Right lobe of liver (tissue), 6 donors: ENCODE measurements around the gene GRIN3B. TPM values are rescaled to one million over a fixed set of nuclear protein-coding genes. Genes with fewer than 3 reads are reported as not detected.

Experiments
- ATAC-seq, 4 donors: fragments of 200-7000 bp; cut with Tn5 transposase; one replicate each; pipeline ENCODE4 v1.9.1; 2020; ENCODE audit warnings: mild to moderate bottlenecking in 4 of 4, moderate library complexity in 4 of 4
- DNase-seq, 3 donors: peaks; one replicate each; pipeline ENCODE4 v3.0.0-alpha.2; 2020
- H3K27ac ChIP-seq, 3 donors: fragments of 200-600 bp; one replicate each; pipeline ENCODE4 v1.8.0; 2022
- H3K27me3 ChIP-seq, 2 donors: fragments of 200-600 bp; one replicate each; pipeline ENCODE4 v1.8.0; 2022
- H3K36me3 ChIP-seq, 4 donors: fragments of 200-600 bp; sonication (generic) in 1 of 4; one replicate each; pipeline versions ENCODE4 v1.5.1 to v1.8.0; 2017 to 2022; ENCODE audit warnings: control low read depth in 1 of 4
- H3K4me1 ChIP-seq, 4 donors: fragments of 200-600 bp; sonication (generic) in 1 of 4; one replicate each; pipeline versions ENCODE4 v1.5.1 to v1.8.0; 2017 to 2022; ENCODE audit warnings: control low read depth in 1 of 4
- H3K4me3 ChIP-seq, 3 donors: fragments of 200-600 bp; one replicate each; pipeline ENCODE4 v1.8.0; 2022
- H3K9me3 ChIP-seq, 4 donors: fragments of 200-600 bp; sonication (generic) in 1 of 4; one replicate each; pipeline versions ENCODE4 v1.5.1 to v1.8.0; 2017 to 2022; ENCODE audit warnings: control low read depth in 1 of 4
- CTCF ChIP-seq, 4 donors: fragments of 200-600 bp in 3 of 4; fragments of 450-650 bp in 1 of 4; IDR thresholded peaks; one replicate each; pipeline versions ENCODE4 v1.5.1 to v1.8.0; 2016 to 2022; ENCODE audit warnings: antibody characterized with exemption in 4 of 4, mild to moderate bottlenecking in 2 of 4
- POLR2A ChIP-seq: fragments of 450-650 bp; IDR thresholded peaks from one replicate; pipeline ENCODE4 v1.6.1; 2017; ENCODE audit warnings: antibody characterized with exemption, mild to moderate bottlenecking
- WGBS: methylation state at CpG from one replicate; pipeline ENCODE4 v1.1.6; 2018; ENCODE audit warnings: low coverage, low lambda C conversion rate; ENCODE audit not compliant: insufficient coverage; ENCODE audit errors: missing lambda C conversion rate; 5-methylcytosine and 5-hydroxymethylcytosine counted together
- intact Hi-C, 2 donors: fragments of 100-400 bp; cut with DNase I; formaldehyde crosslinking; loops; one replicate each; pipeline versions ENCODE4 v1.11.2 to v1.14.1; 2022
- total RNA-seq, 6 experiments: library from RNA; depleted of rRNA in 2 of 6; stranded (reverse); fragments of >200 nt in 2 of 6; fragmentation: NEBNext Ultra II Directional in 3 of 6; extraction: Animal tissue kit (Norgen Biotek cat#: 25700) in 3 of 6; gene quantifications; one replicate each; pipeline versions ENCODE4 v1.1.0 to v1.2.4, GENCODE V29; 2016 to 2023
- donor health status: DM: no; HTN: yes; CAD: no.
- donor health status: DM: no; HTN: no; CAD: no.
- donor health status: DM: no; HTN: no; CAD: no.
- donor health status: DM: no; HTN: yes; CAD: no.
- donor health status: DM: no; HTN: yes; CAD: no.

Gene GRIN3B
- total RNA-seq, 6 experiments from 2014 or later: 0.06 TPM; not detected in 5

GRCh38 chr19:958967-959855 lies 41.0 kb upstream of the GRIN3B start:
- Histone ChIP-seq H3K4me3 (no peak overlapping the region), H3K27ac (no peak overlapping the region), H3K36me3 (no peaks in the 10 kb centered on the region), H3K4me1 (no peaks in the 10 kb centered on the region), H3K27me3 (no peaks in the 10 kb centered on the region), H3K9me3 (no peaks in the 10 kb centered on the region)
- peak in 1 of 4 donors; percentile 60 for ATAC-seq
- TF ChIP-seq POLR2A (no peak), CTCF (IDR thresholded peaks at IDR 0.05) (no peak)
- no peak for DNase-seq
- WGBS: 84% methylated on average over 9 of the region's 36 CpGs
- intact Hi-C loops: no loop called here

- 100% methylated on average over 1 of the region's 12 CpGs for WGBS
- Histone ChIP-seq H3K4me3 (no peak overlapping the region), H3K4me1 (no peaks in the 10 kb centered on the region), H3K27me3 (no peaks in the 10 kb centered on the region), H3K36me3 (no peaks in the 10 kb centered on the region), H3K9me3 (no peaks in the 10 kb centered on the region), H3K27ac (no peak overlapping the region)
- ATAC-seq: no peak
- TF ChIP-seq POLR2A (no peak), CTCF (IDR thresholded peaks at IDR 0.05) (no peak)
- intact Hi-C loops: no loop called here
- DNase-seq: no peak
Measured at GRCh38 chr19:960020-960419, 40.2 kb upstream of the GRIN3B start.

GRCh38 chr19:960601-960938 lies 39.6 kb upstream of the GRIN3B start:
- H3K9me3 ChIP-seq: no peaks in the 10 kb centered on the region
- no CpG with 5 or more reads among the region's 8 CpGs for WGBS

DNA sequence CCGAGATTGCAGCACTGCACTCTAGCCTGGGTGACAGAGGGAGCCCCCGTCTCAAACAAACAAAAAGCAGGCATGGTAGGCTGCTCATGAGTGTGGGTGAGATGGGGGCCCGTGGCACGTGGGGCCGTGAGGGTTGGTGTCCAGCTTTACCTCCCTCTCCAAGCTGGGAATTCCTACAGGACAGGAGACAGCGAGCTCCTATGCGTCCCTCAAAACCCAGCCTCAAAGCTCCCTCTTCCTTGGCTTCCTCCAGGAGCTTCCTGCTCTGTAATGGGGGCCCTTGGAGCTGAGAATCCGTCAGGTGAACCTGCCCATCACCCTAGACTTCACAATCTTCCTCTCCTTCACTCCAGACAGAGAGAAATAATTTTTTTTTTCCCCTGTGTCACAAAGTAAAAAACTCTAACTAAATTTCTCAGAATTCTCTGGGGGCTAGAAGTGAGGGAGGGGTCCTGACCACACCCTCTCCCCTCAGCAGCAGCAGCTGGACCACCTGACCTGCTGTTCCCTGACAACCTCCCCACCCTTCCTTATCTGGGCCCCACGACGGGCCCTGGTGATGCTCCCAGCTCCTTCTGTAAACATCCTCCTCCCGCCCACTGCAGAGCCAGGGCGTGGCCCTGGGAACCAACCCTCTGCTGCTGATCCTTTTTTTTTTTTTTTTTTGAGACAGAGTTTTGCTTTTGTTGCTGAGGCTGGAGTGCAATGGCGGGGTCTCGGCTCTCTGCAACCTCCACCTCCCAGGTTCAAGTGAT lies 38.2 kb upstream of the GRIN3B start:
- Histone ChIP-seq H3K4me3 (no peak overlapping the region), H3K9me3 (no peaks in the 10 kb centered on the region), H3K27ac (no peak overlapping the region), H3K36me3 (peaks cover 0 to 3% (median 0%) of the 10 kb centered on the region in 4 donors), H3K4me1 (no peaks in the 10 kb centered on the region), H3K27me3 (no peaks in the 10 kb centered on the region)
- intact Hi-C loops: no loop called here
- ATAC-seq: no peak
- 77% methylated on average over 7 of the region's 14 CpGs for WGBS
- no peak for DNase-seq
- TF ChIP-seq POLR2A (no peak), CTCF (IDR thresholded peaks at IDR 0.05) (no peak)

More at GRCh38 chr19:960601-960938, 39.6 kb upstream of the GRIN3B start:
- intact Hi-C loops: no loop called here
- no peak for ATAC-seq
- Histone ChIP-seq H3K27ac (no peak overlapping the region), H3K27me3 (no peaks in the 10 kb centered on the region), H3K36me3 (no peaks in the 10 kb centered on the region), H3K4me3 (no peak overlapping the region), H3K4me1 (no peaks in the 10 kb centered on the region)
- TF ChIP-seq CTCF (IDR thresholded peaks at IDR 0.05) (no peak), POLR2A (no peak)
- no peak for DNase-seq
